K562 (cell line): ENCODE measurements around the gene PPP1R13B. TPM values are rescaled to one million over a fixed set of nuclear protein-coding genes. Genes with fewer than 3 reads are reported as not detected.
A peak's percentile ranks its signal among the peaks of the same experiment; 100 is the strongest.

Source experiments
- ATAC-seq: fragments of 200-7000 bp; cut with Tn5 transposase; 3 replicates; pipeline ENCODE4 v1.9.1; 2020; ENCODE audit warnings: moderate library complexity
- BruUV-seq: library from RNA; stranded (reverse); fragments of 400-500 nt; replicated peaks from 2 replicates; lab custom pipeline; 2021; lab: Mats Ljungman, UMichigan
- CTCF ChIA-PET: fragments of 300-600 bp; formaldehyde crosslinking; extraction: SDS; loops from one replicate; lab custom pipeline; 2021; ENCODE audit warnings: low intra/inter-chr PET ratio; lab: Yijun Ruan, JAX
- POLR2A ChIA-PET: fragments of 300-600, 350-650 bp; sonication (Branson Sonifier 250); formaldehyde crosslinking; extraction: SDS; loops from one replicate; lab custom pipeline; 2021; ENCODE audit warnings: antibody characterized with exemption, inconsistent platforms; lab: Yijun Ruan, JAX
- DNase-seq, 4 experiments: peaks; one replicate each; pipeline versions ENCODE4 v3.0.0 to v3.0.0-alpha.2; 2011 to 2018; ENCODE audit warnings: low spot score in 3 of 4, mixed read lengths in 3 of 4; ENCODE audit errors: extremely low read depth in 1 of 4
- FAIRE-seq: peaks from 2 replicates; lab custom pipeline; 2011; peaks lifted over from hg19 to GRCh38; lab: Jason Lieb, UNC
- H2AFZ ChIP-seq: 2 replicates; pipeline ENCODE4 v1.6.0; 2011; ENCODE audit warnings: low read depth, low read length, control low read depth, inconsistent platforms
- H3K27ac ChIP-seq: fragments of 200-600 bp; 3 replicates; pipeline ENCODE4 v1.8.0; 2011; ENCODE audit warnings: low read depth, mild to moderate bottlenecking, control low read depth, inconsistent platforms, low read length, moderate library complexity, mixed read lengths; ENCODE audit errors: extremely low read depth
- H3K27me3 ChIP-seq, 2 experiments: fragments of 300-600 bp in 1 of 2; 2 replicates in 1 of 2; 3 replicates in 1 of 2; pipeline versions ENCODE4 v1.6.0 to v1.8.0; 2011; ENCODE audit warnings: inconsistent platforms in 2 of 2, low read length in 2 of 2, mild to moderate bottlenecking in 1 of 2, mixed read lengths in 1 of 2, moderate library complexity in 1 of 2; ENCODE audit not compliant: control insufficient read depth in 2 of 2, insufficient read depth in 2 of 2
- H3K36me3 ChIP-seq: fragments of 300-600 bp; 3 replicates; pipeline ENCODE4 v1.8.0; 2011; ENCODE audit warnings: mild to moderate bottlenecking, low read length, inconsistent platforms; ENCODE audit not compliant: control insufficient read depth, insufficient read depth
- H3K4me1 ChIP-seq, 2 experiments: fragments of 200-600 bp in 1 of 2; replicated peaks in 1 of 2; 2 replicates in 1 of 2; 3 replicates in 1 of 2; pipeline versions ENCODE4 v1.5.1 to v1.8.0; 2011; ENCODE audit warnings: inconsistent platforms in 2 of 2, low read length in 2 of 2, mild to moderate bottlenecking in 1 of 2, mixed read lengths in 1 of 2, moderate library complexity in 1 of 2; ENCODE audit not compliant: control insufficient read depth in 2 of 2, insufficient read depth in 2 of 2
- H3K4me2 ChIP-seq: 2 replicates; pipeline ENCODE4 v1.6.1; 2011; ENCODE audit warnings: low read length, control low read depth, inconsistent platforms, mixed read lengths; ENCODE audit not compliant: insufficient read depth
- H3K4me3 ChIP-seq: fragments of 200-600 bp; sonication (generic), shearing (Covaris generic); 2 replicates; pipeline ENCODE4 v1.5.1; 2016; ENCODE audit warnings: control low read depth, inconsistent platforms
- H3K79me2 ChIP-seq: fragments of 200-600 bp; 3 replicates; pipeline ENCODE4 v1.8.0; 2011; ENCODE audit warnings: low read length, inconsistent platforms; ENCODE audit not compliant: control insufficient read depth, insufficient read depth
- H3K9ac ChIP-seq, 2 experiments: 2 replicates each; pipeline versions ENCODE4 v1.6.0 to v1.6.1; 2011; ENCODE audit warnings: low read depth in 2 of 2, low read length in 2 of 2, control low read depth in 1 of 2, inconsistent platforms in 1 of 2, mild to moderate bottlenecking in 1 of 2, mixed read lengths in 1 of 2; ENCODE audit not compliant: insufficient read depth in 1 of 2
- H3K9me1 ChIP-seq: one replicate; pipeline ENCODE4 v1.6.0; 2011; ENCODE audit warnings: inconsistent platforms, mild to moderate bottlenecking, low read length, moderate library complexity; ENCODE audit not compliant: control insufficient read depth, insufficient read depth
- H3K9me3 ChIP-seq: replicated peaks from 2 replicates; pipeline ENCODE4 v1.5.1; 2011; ENCODE audit warnings: low read depth, low read length, inconsistent platforms; ENCODE audit not compliant: control insufficient read depth, insufficient read depth
- H4K20me1 ChIP-seq: replicated peaks from 2 replicates; pipeline ENCODE4 v1.6.1; 2011; ENCODE audit warnings: low read length, inconsistent platforms, mixed read lengths; ENCODE audit not compliant: control insufficient read depth, insufficient read depth
- EP300 ChIP-seq: IDR thresholded peaks from 2 replicates; pipeline ENCODE4 v1.6.1; 2012; ENCODE audit warnings: low read length, improper control_type of control experiment
- EWSR1 ChIP-seq: fragments of 450-650 bp; IDR thresholded peaks from 2 replicates; pipeline ENCODE4 v1.6.1; 2018; ENCODE audit warnings: borderline replicate concordance, mild to moderate bottlenecking, low read depth, moderate library complexity; ENCODE audit not compliant: partially characterized antibody
- FOXA3 ChIP-seq, 2 experiments: fragments of 450-650 bp in 1 of 2; sonication (generic) in 1 of 2; formaldehyde crosslinking; IDR thresholded peaks in 1 of 2; conservative IDR thresholded peaks in 1 of 2; 2 replicates each; pipeline versions ENCODE4 v1.4.0 to v1.8.0; 2020 to 2022; ENCODE audit warnings: mild to moderate bottlenecking in 2 of 2, missing genetic modification reagents in 1 of 2
- HMGN3 ChIP-seq: IDR thresholded peaks from 2 replicates; pipeline ENCODE4 v1.6.1; 2011; ENCODE audit warnings: borderline replicate concordance, low read depth, mild to moderate bottlenecking, mixed read lengths, low read length; ENCODE audit not compliant: insufficient read length; ENCODE audit errors: extremely low read depth
- ILK ChIP-seq: fragments of 450-650 bp; IDR thresholded peaks from 2 replicates; pipeline ENCODE4 v1.6.1; 2016; ENCODE audit warnings: missing genetic modification characterization, low read depth, mild to moderate bottlenecking, missing compliant biosample characterization, moderate library complexity, borderline replicate concordance
- KLF6 ChIP-seq: fragments of 250-450 bp; sonication (Bioruptor Pico); IDR thresholded peaks from 2 replicates; pipeline ENCODE4 v1.4.0; 2020; ENCODE audit warnings: mild to moderate bottlenecking, moderate library complexity, borderline replicate concordance
- MED1 ChIP-seq: sonication (generic); formaldehyde crosslinking; IDR thresholded peaks from 2 replicates; pipeline ENCODE4 v1.8.1; 2023; ENCODE audit warnings: missing genetic modification reagents, borderline replicate concordance
- MTA1 ChIP-seq: fragments of 450-650 bp; IDR thresholded peaks from 2 replicates; pipeline ENCODE4 v1.6.1; 2017; ENCODE audit warnings: borderline replicate concordance
- RHOXF2B ChIP-seq: fragments of 250-450 bp; sonication (Bioruptor Pico); conservative IDR thresholded peaks from 2 replicates; pipeline ENCODE4 v1.5.1; 2021
- SP2 ChIP-seq: IDR thresholded peaks from 2 replicates; pipeline ENCODE4 v1.6.1; 2011; ENCODE audit warnings: mild to moderate bottlenecking, low read depth, low read length, moderate library complexity; ENCODE audit not compliant: poor library complexity, severe bottlenecking; ENCODE audit errors: extremely low read depth
- WHSC1 ChIP-seq: IDR thresholded peaks from one replicate; pipeline ENCODE4 v1.6.1; 2012; ENCODE audit warnings: low read length, control low read depth, inconsistent platforms
- YBX1 ChIP-seq: fragments of 450-650 bp; IDR thresholded peaks from 2 replicates; pipeline ENCODE4 v1.7.1; 2016; ENCODE audit warnings: mild to moderate bottlenecking
- ZNF12 ChIP-seq: sonication (generic); formaldehyde crosslinking; IDR thresholded peaks from 2 replicates; pipeline ENCODE4 v1.4.0; 2020; ENCODE audit warnings: mild to moderate bottlenecking, missing genetic modification reagents
- ZNF24 ChIP-seq: fragments of 450-650 bp; IDR thresholded peaks from 2 replicates; pipeline ENCODE4 v1.6.1; 2016
- ZNF444 ChIP-seq: fragments of 250-450 bp; sonication (Bioruptor Pico); IDR thresholded peaks from 2 replicates; pipeline ENCODE4 v1.4.0; 2020; ENCODE audit warnings: mild to moderate bottlenecking, moderate library complexity
- WGBS: fragments of 100-300 bp; shearing (Covaris generic); methylation state at CpG from one replicate; pipeline ENCODE4 v1.1.6; 2016; ENCODE audit warnings: low coverage, mixed read lengths; ENCODE audit not compliant: insufficient coverage; ENCODE audit errors: missing lambda C conversion rate; 5-methylcytosine and 5-hydroxymethylcytosine counted together
- in situ Hi-C: fragments of 300-500 bp; cut with MboI; formaldehyde crosslinking; loops from 4 replicates; pipeline ENCODE4 v1.15.0; 2018; ENCODE audit warnings: inconsistent platforms, mixed read lengths
- intact Hi-C: fragments of 100-400 bp; cut with micrococcal nuclease; formaldehyde crosslinking; loops from 2 replicates; pipeline ENCODE4 v1.14.2; 2022
- polyA plus RNA-seq, 8 experiments: library from polyadenylated mRNA; depleted of rRNA in 4 of 8; stranded (reverse) in 5 of 8; unstranded in 3 of 8; fragments of >200 nt; fragmentation: Nextera tagmentation in 2 of 8; fragmentation: Illumina TruSeq in 1 of 8; extraction: Ambion mirVana in 2 of 8; extraction: Trizol in 1 of 8; gene quantifications; 2 replicates each; pipeline versions ENCODE4 v1.2.1 to v1.2.3, GENCODE V29; 2011 to 2014; ENCODE audit warnings: inconsistent platforms in 1 of 8, missing spikeins in 1 of 8
- total RNA-seq, 7 experiments: library from RNA; depleted of rRNA in 6 of 7; stranded (reverse); fragments of >200 nt in 6 of 7; fragmentation: Illumina TruSeq in 2 of 7; extraction: Trizol in 2 of 7; gene quantifications; 2 replicates each; pipeline versions ENCODE4 v1.2.1 to v1.2.3, GENCODE V29; 2011 to 2021; ENCODE audit warnings: low replicate concordance in 1 of 7
- TF ChIP-seq, protein P1 (sequence below), 2 experiments: fragments of 250-450 bp in 1 of 2; fragments of 450-650 bp in 1 of 2; sonication (Bioruptor Pico) in 1 of 2; IDR thresholded peaks; 2 replicates each; pipeline versions ENCODE4 v1.6.1 to v1.8.0; 2016 to 2021; ENCODE audit warnings: mild to moderate bottlenecking in 2 of 2, moderate library complexity in 2 of 2, missing compliant biosample characterization in 1 of 2, missing genetic modification characterization in 1 of 2
- TF ChIP-seq, protein P2 (sequence below): fragments of 250-450 bp; sonication (Bioruptor Pico); IDR thresholded peaks from 2 replicates; pipeline ENCODE4 v1.5.0; 2020; ENCODE audit warnings: mild to moderate bottlenecking

PPP1R13B gene
- total and polyA plus RNA-seq, 9 of the 15 experiments (the other 6 are each of a cell fraction or from before 2014, with no cell fraction given): 0.03 to 1.7 (median 0.15) TPM

GRCh38 chr14:103739793-103740501 lies 107.4 kb downstream of the PPP1R13B start:
- no peaks in the 10 kb centered on the region for H3K79me2 ChIP-seq
- H3K36me3 ChIP-seq: no peaks in the 10 kb centered on the region
- peaks cover 0 to 10% of the 10 kb centered on the region in 2 experiments; a peak in 3 of 5 replicates for H3K4me1 ChIP-seq
- DNase-seq (no peak), FAIRE-seq (no peak), ATAC-seq (no peak)
- intact Hi-C loops: no loop called here
- no peaks in the 10 kb centered on the region for H3K9me3 ChIP-seq
- ChIA-PET CTCF (no interaction called here), POLR2A (interaction anchor here (0.7 to 1.2 kb wide), 2 partner anchors 25 to 65 kb away, joined by 3 read pairs; partner anchors contain the start of genes XRCC3 and ZFYVE21)
- H4K20me1 ChIP-seq: no peaks in the 10 kb centered on the region
- H2AFZ ChIP-seq: no peak overlapping the region
- BruUV-seq: no TSS peak
- WGBS: 83% methylated on average over 14 of the region's 30 CpGs
- H3K4me3 ChIP-seq: no peak overlapping the region
- peak overlapping the region in 1 of 2 experiments; percentile 17; a peak in 1 of 4 replicates for H3K9ac ChIP-seq
- H3K27ac ChIP-seq: no peak overlapping the region
- no peaks in the 10 kb centered on the region for H3K9me1 ChIP-seq
- no peak overlapping the region for H3K4me2 ChIP-seq
- in situ Hi-C loops: no loop called here
- peaks cover 0 to 19% of the 10 kb centered on the region in 2 experiments; a peak in 2 of 5 replicates for H3K27me3 ChIP-seq
- TF ChIP-seq SP2: no peak
- TF ChIP-seq RHOXF2B (CRISPR knock-in tag): no peak
- TF ChIP-seq, protein P1, sequence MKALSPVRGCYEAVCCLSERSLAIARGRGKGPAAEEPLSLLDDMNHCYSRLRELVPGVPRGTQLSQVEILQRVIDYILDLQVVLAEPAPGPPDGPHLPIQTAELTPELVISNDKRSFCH (CRISPR knock-in tag; IDR thresholded peaks at IDR 0.05): no peak
- TF ChIP-seq, protein P1 (tag; IDR thresholded peaks at IDR 0.05): no peak
- no peak for TF ChIP-seq ZNF12 (CRISPR knock-in tag)
- no peak for TF ChIP-seq EP300
- TF ChIP-seq YBX1: no peak
- no peak for TF ChIP-seq ZNF24
- TF ChIP-seq FOXA3 (CRISPR knock-in tag; conservative IDR thresholded peaks at IDR 0.05 in 1 of 2, IDR thresholded peaks at IDR 0.05 in 1 of 2): no peak
- TF ChIP-seq, protein P2, sequence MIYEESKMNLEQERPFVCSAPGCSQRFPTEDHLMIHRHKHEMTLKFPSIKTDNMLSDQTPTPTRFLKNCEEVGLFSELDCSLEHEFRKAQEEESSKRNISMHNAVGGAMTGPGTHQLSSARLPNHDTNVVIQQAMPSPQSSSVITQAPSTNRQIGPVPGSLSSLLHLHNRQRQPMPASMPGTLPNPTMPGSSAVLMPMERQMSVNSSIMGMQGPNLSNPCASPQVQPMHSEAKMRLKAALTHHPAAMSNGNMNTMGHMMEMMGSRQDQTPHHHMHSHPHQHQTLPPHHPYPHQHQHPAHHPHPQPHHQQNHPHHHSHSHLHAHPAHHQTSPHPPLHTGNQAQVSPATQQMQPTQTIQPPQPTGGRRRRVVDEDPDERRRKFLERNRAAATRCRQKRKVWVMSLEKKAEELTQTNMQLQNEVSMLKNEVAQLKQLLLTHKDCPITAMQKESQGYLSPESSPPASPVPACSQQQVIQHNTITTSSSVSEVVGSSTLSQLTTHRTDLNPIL (CRISPR knock-in tag): no peak
- TF ChIP-seq ILK (tag): no peak
- TF ChIP-seq ZNF444: no peak
- no peak for TF ChIP-seq HMGN3
- TF ChIP-seq MTA1: no peak
- no peak for TF ChIP-seq WHSC1
- TF ChIP-seq MED1 (CRISPR knock-in tag): no peak
- no peak for TF ChIP-seq KLF6 (CRISPR knock-in tag)
- no peak for TF ChIP-seq EWSR1
